HG02885 (cell line): Measurements from ENCODE around the gene CMKLR1.

Experiments
- ATAC-seq: cut with Tn5 transposase; IDR thresholded peaks from one replicate; pipeline ENCODE4 v1.9.1; 2021; ENCODE audit warnings: mild to moderate bottlenecking; ENCODE audit not compliant: unreplicated experiment, poor library complexity

CMKLR1 gene

GRCh38 chr12:108271951-108272872, 66.9 kb downstream of the CMKLR1 start:
- no peak for ATAC-seq

- ATAC-seq: no peak
Measured at GRCh38 chr12:108270849-108271143, 68.3 kb downstream of the CMKLR1 start.

- no peak for ATAC-seq
Measured at GRCh38 chr12:108270035-108270848, 68.9 kb downstream of the CMKLR1 start.

GRCh38 chr12:108269224-108269623, 69.9 kb downstream of the CMKLR1 start:
- ATAC-seq: no peak

GRCh38 chr12:108268397-108268796, 70.7 kb downstream of the CMKLR1 start:
- ATAC-seq: no peak

- no peak for ATAC-seq
Measured at GRCh38 chr12:108267450-108267849, 71.7 kb downstream of the CMKLR1 start.

- no peak for ATAC-seq
Measured at GRCh38 chr12:108266131-108266530, 73.0 kb downstream of the CMKLR1 start.

GRCh38 chr12:108265505-108265904, 73.6 kb downstream of the CMKLR1 start:
- ATAC-seq: no peak

- ATAC-seq: no peak
Measured at GRCh38 chr12:108260969-108261368, 78.1 kb downstream of the CMKLR1 start.

- ATAC-seq: no peak
Measured at GRCh38 chr12:108260039-108260438, 79.1 kb downstream of the CMKLR1 start.

- no peak for ATAC-seq
Measured at GRCh38 chr12:108257610-108258106, 81.5 kb downstream of the CMKLR1 start.

- no peak for ATAC-seq
Measured at GRCh38 chr12:108257004-108257403, 82.1 kb downstream of the CMKLR1 start.

GRCh38 chr12:108255252-108255602, 83.9 kb downstream of the CMKLR1 start:
- no peak for ATAC-seq

- ATAC-seq: no peak
Measured at GRCh38 chr12:108254517-108255251, 84.4 kb downstream of the CMKLR1 start.

- no peak for ATAC-seq
Measured at GRCh38 chr12:108254030-108254429, 85.1 kb downstream of the CMKLR1 start.

GRCh38 chr12:108253540-108253939, 85.6 kb downstream of the CMKLR1 start:
- no peak for ATAC-seq

GRCh38 chr12:108252523-108252922, 86.6 kb downstream of the CMKLR1 start:
- ATAC-seq: no peak

GRCh38 chr12:108248011-108248410, 91.1 kb downstream of the CMKLR1 start:
- ATAC-seq: no peak

GRCh38 chr12:108247130-108247529, 92.0 kb downstream of the CMKLR1 start:
- ATAC-seq: no peak

- ATAC-seq: no peak
Measured at GRCh38 chr12:108241986-108242703, 97.0 kb downstream of the CMKLR1 start.
